Measurements from ENCODE around the gene DHRSX. TPM values are rescaled to one million over a fixed set of nuclear protein-coding genes. Genes with fewer than 3 reads are reported as not detected.
A peak's percentile ranks its signal among the peaks of the same experiment; 100 is the strongest.

DHRSX gene
- total RNA-seq = 25.7 and 26.6 TPM in 2 replicates

GRCh38 chrX:2500803-2501558 is at the start of gene DHRSX, which contains the start of gene ZBED1:
Gene DHRSX (minus strand): TSS chrX:2500976. CDS start chrX:2500925, 51 bp downstream.
Gene ZBED1 (minus strand): TSS chrX:2500976. CDS start chrX:2490719, 10,257 bp downstream.
- no peaks in the 10 kb centered on the region for H3K9me3 Mint-ChIP-seq

GRCh38 chrX:2549876-2550275 is 49.1 kb upstream of the DHRSX start:
- no peaks in the 10 kb centered on the region for H3K27me3 Mint-ChIP-seq
- no peak overlapping the region for H3K4me3 Mint-ChIP-seq
- no peak overlapping the region for H3K27ac Mint-ChIP-seq
- peaks cover 3% of the 10 kb centered on the region for H3K9me3 Mint-ChIP-seq
- intact Hi-C loops (cut with micrococcal nuclease) = no loop called here
- no peaks in the 10 kb centered on the region for H3K36me3 Mint-ChIP-seq (ENCODE audit: low read depth)
- H3K4me1 Mint-ChIP-seq = no peaks in the 10 kb centered on the region
- DNase-seq = no peak

More at GRCh38 chrX:2500803-2501558, at the start of gene DHRSX, which contains the start of gene ZBED1:
- DNase-seq = peak; percentile 88
- Mint-ChIP-seq H3K4me3 (peak within 1 kb of the TSS; percentile 82), H3K27me3 (no peaks in the 10 kb centered on the region), H3K36me3 (ENCODE audit: low read depth) (peaks cover 18% of the 10 kb centered on the region), H3K27ac (peak within 1 kb of the TSS; percentile 83), H3K4me1 (peaks cover 29% of the 10 kb centered on the region)
- intact Hi-C loops (cut with micrococcal nuclease) = loop anchor here (1.0 to 10.0 kb wide), 2 partner anchors 108 to 846 kb away; no protein-coding TSS in a partner anchor

GRCh38 chrX:2548711-2549423 is 48.1 kb upstream of the DHRSX start:
- Mint-ChIP-seq H3K9me3 (no peaks in the 10 kb centered on the region), H3K36me3 (ENCODE audit: low read depth) (no peaks in the 10 kb centered on the region), H3K27me3 (peaks cover 2% of the 10 kb centered on the region), H3K27ac (no peak overlapping the region), H3K4me1 (no peaks in the 10 kb centered on the region), H3K4me3 (no peak overlapping the region)
- DNase-seq = no peak
- intact Hi-C loops (cut with micrococcal nuclease) = no loop called here

GRCh38 chrX:2547736-2548135 is 47.0 kb upstream of the DHRSX start:
- H3K27ac Mint-ChIP-seq = no peak overlapping the region
- H3K4me3 Mint-ChIP-seq = no peak overlapping the region
- intact Hi-C loops (cut with micrococcal nuclease) = no loop called here
- no peaks in the 10 kb centered on the region for H3K4me1 Mint-ChIP-seq
- no peaks in the 10 kb centered on the region for H3K36me3 Mint-ChIP-seq (ENCODE audit: low read depth)
- no peak for DNase-seq
- peaks cover 2% of the 10 kb centered on the region for H3K27me3 Mint-ChIP-seq
- no peaks in the 10 kb centered on the region for H3K9me3 Mint-ChIP-seq

- H3K4me3 Mint-ChIP-seq = no peak overlapping the region
- no peaks in the 10 kb centered on the region for H3K36me3 Mint-ChIP-seq (ENCODE audit: low read depth)
- H3K27me3 Mint-ChIP-seq = peaks cover 2% of the 10 kb centered on the region
- no peaks in the 10 kb centered on the region for H3K9me3 Mint-ChIP-seq
- H3K27ac Mint-ChIP-seq = no peak overlapping the region
- intact Hi-C loops (cut with micrococcal nuclease) = no loop called here
- H3K4me1 Mint-ChIP-seq = no peaks in the 10 kb centered on the region
- DNase-seq = no peak
These were observed 45.7 kb upstream of the DHRSX start for GRCh38 chrX:2546496-2546895.

GRCh38 chrX:2545144-2545543 is 44.4 kb upstream of the DHRSX start:
- peaks cover 2% of the 10 kb centered on the region for H3K27me3 Mint-ChIP-seq
- no peak for DNase-seq
- H3K36me3 Mint-ChIP-seq (ENCODE audit: low read depth) = no peaks in the 10 kb centered on the region
- no peak overlapping the region for H3K4me3 Mint-ChIP-seq
- H3K4me1 Mint-ChIP-seq = no peaks in the 10 kb centered on the region
- intact Hi-C loops (cut with micrococcal nuclease) = no loop called here
- no peak overlapping the region for H3K27ac Mint-ChIP-seq
- no peaks in the 10 kb centered on the region for H3K9me3 Mint-ChIP-seq

GRCh38 chrX:2542826-2543521 is 42.2 kb upstream of the DHRSX start:
- Mint-ChIP-seq H3K36me3 (ENCODE audit: low read depth) (no peaks in the 10 kb centered on the region), H3K4me3 (no peak overlapping the region), H3K27ac (no peak overlapping the region), H3K9me3 (no peaks in the 10 kb centered on the region), H3K4me1 (no peaks in the 10 kb centered on the region), H3K27me3 (peaks cover 2% of the 10 kb centered on the region)
- DNase-seq = no peak
- intact Hi-C loops (cut with micrococcal nuclease) = no loop called here

GRCh38 chrX:2541603-2542002 is 40.8 kb upstream of the DHRSX start:
- intact Hi-C loops (cut with micrococcal nuclease) = no loop called here
- Mint-ChIP-seq H3K27me3 (peaks cover 4% of the 10 kb centered on the region), H3K36me3 (ENCODE audit: low read depth) (no peaks in the 10 kb centered on the region), H3K27ac (no peak overlapping the region), H3K4me3 (no peak overlapping the region), H3K9me3 (no peaks in the 10 kb centered on the region), H3K4me1 (no peaks in the 10 kb centered on the region)
- DNase-seq = no peak

- peaks cover 4% of the 10 kb centered on the region for H3K27me3 Mint-ChIP-seq
- H3K4me3 Mint-ChIP-seq = no peak overlapping the region
- H3K4me1 Mint-ChIP-seq = no peaks in the 10 kb centered on the region
- intact Hi-C loops (cut with micrococcal nuclease) = no loop called here
- no peak for DNase-seq
- no peaks in the 10 kb centered on the region for H3K9me3 Mint-ChIP-seq
- no peak overlapping the region for H3K27ac Mint-ChIP-seq
- H3K36me3 Mint-ChIP-seq (ENCODE audit: low read depth) = no peaks in the 10 kb centered on the region
These were observed 39.7 kb upstream of the DHRSX start for GRCh38 chrX:2540426-2540947.

- Mint-ChIP-seq H3K4me3 (no peak overlapping the region), H3K36me3 (ENCODE audit: low read depth) (no peaks in the 10 kb centered on the region), H3K27ac (no peak overlapping the region), H3K27me3 (peaks cover 4% of the 10 kb centered on the region), H3K4me1 (no peaks in the 10 kb centered on the region), H3K9me3 (no peaks in the 10 kb centered on the region)
- intact Hi-C loops (cut with micrococcal nuclease) = no loop called here
- DNase-seq = no peak
These were observed 38.8 kb upstream of the DHRSX start for GRCh38 chrX:2539586-2539985.

- H3K27ac Mint-ChIP-seq = no peak overlapping the region
- H3K27me3 Mint-ChIP-seq = peaks cover 3% of the 10 kb centered on the region
- no peaks in the 10 kb centered on the region for H3K36me3 Mint-ChIP-seq (ENCODE audit: low read depth)
- intact Hi-C loops (cut with micrococcal nuclease) = no loop called here
- no peaks in the 10 kb centered on the region for H3K9me3 Mint-ChIP-seq
- no peak overlapping the region for H3K4me3 Mint-ChIP-seq
- H3K4me1 Mint-ChIP-seq = no peaks in the 10 kb centered on the region
- no peak for DNase-seq
These were observed 37.4 kb upstream of the DHRSX start for GRCh38 chrX:2538031-2538757.

GRCh38 chrX:2536974-2537373 is 36.2 kb upstream of the DHRSX start:
- Mint-ChIP-seq H3K9me3 (no peaks in the 10 kb centered on the region), H3K27ac (no peak overlapping the region), H3K36me3 (ENCODE audit: low read depth) (no peaks in the 10 kb centered on the region), H3K4me3 (no peak overlapping the region), H3K27me3 (peaks cover 3% of the 10 kb centered on the region), H3K4me1 (no peaks in the 10 kb centered on the region)
- intact Hi-C loops (cut with micrococcal nuclease) = no loop called here
- DNase-seq = no peak

GRCh38 chrX:2536141-2536540 is 35.4 kb upstream of the DHRSX start:
- DNase-seq = no peak
- intact Hi-C loops (cut with micrococcal nuclease) = no loop called here
- H3K36me3 Mint-ChIP-seq (ENCODE audit: low read depth) = no peaks in the 10 kb centered on the region
- H3K4me3 Mint-ChIP-seq = no peak overlapping the region
- H3K27me3 Mint-ChIP-seq = peaks cover 3% of the 10 kb centered on the region
- H3K9me3 Mint-ChIP-seq = no peaks in the 10 kb centered on the region
- no peak overlapping the region for H3K27ac Mint-ChIP-seq
- H3K4me1 Mint-ChIP-seq = no peaks in the 10 kb centered on the region

Data from activated CD4-positive, alpha-beta T cell treated with anti-CD3 and anti-CD28 coated beads, Interleukin-2, amount 10 ng/mL, durations not matched to agents 24 days and 14 days (primary cell).